NOMO-1 treated with DMSO at 0.1 percent for 48 hours (cell line): ENCODE data around the gene CHTF8.

ENCODE experiments used
- DNase-seq: peaks from one replicate; lab custom pipeline; 2025; ENCODE audit not compliant: unreplicated experiment; lab: John Stamatoyannopoulos, UW

The CHTF8 gene

DNA sequence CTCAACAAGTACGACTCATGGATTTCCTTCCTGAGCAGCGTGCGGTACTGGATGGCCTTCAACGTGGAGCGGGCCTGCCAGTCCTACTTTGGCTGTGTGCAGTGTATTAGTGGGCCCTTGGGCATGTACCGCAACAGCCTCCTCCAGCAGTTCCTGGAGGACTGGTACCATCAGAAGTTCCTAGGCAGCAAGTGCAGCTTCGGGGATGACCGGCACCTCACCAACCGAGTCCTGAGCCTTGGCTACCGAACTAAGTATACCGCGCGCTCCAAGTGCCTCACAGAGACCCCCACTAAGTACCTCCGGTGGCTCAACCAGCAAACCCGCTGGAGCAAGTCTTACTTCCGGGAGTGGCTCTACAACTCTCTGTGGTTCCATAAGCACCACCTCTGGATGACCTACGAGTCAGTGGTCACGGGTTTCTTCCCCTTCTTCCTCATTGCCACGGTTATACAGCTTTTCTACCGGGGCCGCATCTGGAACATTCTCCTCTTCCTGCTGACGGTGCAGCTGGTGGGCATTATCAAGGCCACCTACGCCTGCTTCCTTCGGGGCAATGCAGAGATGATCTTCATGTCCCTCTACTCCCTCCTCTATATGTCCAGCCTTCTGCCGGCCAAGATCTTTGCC, 17.9 kb downstream of the CHTF8 start:
- no peak for DNase-seq

DNA sequence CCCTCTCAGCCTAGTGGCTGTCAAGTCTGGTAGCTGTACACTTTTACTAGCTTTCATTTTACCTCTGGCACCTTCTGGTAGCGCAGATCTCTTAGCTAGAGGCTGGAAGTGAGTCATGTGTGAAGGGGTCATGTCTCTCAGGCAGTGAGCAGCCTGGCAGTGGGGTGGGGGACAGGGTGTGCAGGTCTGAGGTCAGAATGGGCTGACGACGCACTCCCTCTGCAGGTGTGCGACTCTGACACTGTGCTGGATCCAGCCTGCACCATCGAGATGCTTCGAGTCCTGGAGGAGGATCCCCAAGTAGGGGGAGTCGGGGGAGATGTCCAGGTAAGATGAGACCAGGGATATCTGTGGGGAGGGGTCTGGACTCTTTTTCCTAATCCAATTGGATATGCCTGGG, 19.2 kb downstream of the CHTF8 start:
- no peak for DNase-seq

DNA sequence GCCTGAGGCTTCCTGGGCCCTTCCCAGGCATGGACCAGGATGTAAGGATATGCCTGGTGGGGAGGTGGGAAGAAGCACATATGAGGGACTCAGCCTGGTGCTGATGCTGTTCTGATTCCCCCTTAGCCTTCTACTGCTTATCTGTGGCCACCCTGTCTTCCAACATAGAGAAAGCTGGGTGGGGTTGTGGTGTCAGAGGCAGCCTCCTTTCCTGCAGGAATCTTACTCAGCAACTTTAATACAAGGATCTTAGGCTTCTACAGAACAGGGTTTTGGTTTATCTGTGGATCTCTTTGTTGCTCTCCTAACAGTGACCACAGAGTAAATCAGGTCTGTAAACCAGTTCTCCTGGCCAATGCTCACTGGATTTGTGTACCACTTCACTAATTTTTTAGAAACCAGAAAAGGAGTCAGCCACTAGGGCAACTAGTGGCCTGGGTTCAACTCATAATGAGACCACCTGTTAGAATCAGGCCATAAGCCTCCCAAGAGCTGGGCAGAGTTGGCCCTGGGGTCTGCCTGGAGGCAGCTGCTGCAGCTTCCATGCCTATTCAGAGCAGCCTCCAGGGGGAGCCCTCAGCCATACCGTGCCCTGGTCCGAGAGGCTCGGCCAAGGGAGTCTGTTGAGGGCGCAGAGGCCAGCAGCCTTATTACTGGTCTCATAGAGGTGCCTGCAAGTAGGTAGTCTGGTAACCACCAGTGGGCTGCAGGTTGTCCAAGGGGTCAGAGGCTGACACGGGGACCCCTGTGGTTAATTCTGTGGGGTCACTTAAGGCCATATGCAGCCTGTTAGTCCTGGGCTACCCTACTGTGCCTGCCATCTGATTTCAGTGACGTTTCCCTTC, 19.9 kb downstream of the CHTF8 start:
- DNase-seq, result no peak

DNA sequence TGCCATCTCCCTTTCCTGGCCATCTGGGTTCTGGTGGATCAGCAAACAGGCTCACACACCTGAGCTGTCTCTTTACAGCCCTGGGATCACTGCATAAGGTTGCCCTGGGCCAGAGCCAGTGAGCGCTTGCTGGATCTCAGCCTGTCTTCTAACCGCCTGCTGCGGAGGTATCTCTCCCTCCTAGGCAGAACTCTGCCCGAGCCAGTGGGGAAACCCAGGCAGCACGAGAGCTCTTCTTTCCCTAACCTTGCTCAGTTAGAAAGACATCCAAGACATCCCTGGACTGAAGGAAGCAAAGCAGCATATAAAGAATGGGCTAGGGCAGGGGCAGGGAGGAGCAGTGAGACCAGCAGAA, 20.5 kb downstream of the CHTF8 start:
- DNase-seq, result no peak

DNA sequence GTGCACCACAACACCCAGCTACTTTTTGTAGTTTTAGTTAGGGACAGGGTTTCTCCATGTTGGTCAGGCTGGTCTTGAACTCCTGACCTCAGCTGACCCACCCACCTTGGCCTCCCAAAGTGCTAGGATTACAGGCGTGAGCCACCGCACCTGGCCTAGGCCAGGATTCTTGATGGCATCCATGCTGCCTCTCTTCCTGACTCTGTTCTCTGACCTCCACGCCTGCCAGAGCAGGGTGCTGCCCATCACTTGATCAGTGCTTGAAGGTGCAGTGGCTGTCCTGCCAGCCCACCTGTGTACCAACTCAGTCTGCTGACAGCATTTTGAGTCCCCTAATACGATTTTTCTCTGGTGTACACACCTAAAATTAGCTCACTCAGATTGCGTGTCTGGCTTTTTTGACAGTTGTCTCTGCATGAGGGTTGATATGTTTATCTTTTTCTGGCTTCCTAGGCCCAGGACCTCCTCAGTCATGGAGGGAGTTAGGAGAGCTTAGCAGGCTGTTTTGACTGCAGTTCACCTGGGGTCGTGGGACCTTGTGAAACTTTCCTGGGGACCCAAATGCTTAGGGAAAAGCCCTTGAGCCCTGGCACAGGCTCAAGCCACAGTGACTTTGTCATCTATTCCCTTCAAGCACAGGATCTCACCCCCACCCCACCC, 21.0 kb downstream of the CHTF8 start:
- no peak for DNase-seq

DNA sequence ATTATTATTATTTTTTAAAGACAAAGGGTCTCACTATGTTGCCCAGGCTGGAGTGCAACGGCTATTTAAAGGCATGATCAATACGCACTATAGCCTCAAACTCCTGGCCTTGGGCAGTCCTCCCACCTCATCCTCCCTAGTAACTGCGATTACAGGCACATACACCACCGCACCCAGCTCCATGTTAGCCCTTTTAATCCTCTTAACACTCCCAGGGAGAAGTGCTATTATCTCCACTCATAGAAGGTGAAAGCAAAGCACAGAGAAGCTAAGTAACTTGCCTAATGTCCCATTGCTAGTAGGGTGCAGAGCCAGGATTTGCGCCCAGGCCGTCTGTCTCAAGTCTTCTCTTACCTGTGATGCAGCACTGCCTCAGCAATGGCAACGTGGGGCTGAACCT, 22.0 kb downstream of the CHTF8 start:
- DNase-seq, result no peak

DNA sequence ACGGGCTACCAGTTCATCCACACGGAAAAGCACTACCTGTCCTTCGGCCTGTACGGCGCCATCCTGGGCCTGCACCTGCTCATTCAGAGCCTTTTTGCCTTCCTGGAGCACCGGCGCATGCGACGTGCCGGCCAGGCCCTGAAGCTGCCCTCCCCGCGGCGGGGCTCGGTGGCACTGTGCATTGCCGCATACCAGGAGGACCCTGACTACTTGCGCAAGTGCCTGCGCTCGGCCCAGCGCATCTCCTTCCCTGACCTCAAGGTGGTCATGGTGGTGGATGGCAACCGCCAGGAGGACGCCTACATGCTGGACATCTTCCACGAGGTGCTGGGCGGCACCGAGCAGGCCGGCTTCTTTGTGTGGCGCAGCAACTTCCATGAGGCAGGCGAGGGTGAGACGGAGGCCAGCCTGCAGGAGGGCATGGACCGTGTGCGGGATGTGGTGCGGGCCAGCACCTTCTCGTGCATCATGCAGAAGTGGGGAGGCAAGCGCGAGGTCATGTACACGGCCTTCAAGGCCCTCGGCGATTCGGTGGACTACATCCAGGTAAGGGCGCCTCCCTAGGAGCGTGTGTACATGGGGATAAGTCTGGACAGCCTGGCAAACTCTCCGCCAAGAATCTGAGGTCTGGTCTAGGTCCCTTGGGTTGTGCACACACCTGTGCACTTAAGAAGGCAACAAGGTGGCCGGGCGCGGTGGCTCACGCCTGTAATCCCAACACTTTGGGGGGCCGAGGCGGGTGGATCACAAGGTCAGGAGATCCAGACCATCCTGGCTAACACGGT, 22.7 kb downstream of the CHTF8 start:
- DNase-seq, result no peak

DNA sequence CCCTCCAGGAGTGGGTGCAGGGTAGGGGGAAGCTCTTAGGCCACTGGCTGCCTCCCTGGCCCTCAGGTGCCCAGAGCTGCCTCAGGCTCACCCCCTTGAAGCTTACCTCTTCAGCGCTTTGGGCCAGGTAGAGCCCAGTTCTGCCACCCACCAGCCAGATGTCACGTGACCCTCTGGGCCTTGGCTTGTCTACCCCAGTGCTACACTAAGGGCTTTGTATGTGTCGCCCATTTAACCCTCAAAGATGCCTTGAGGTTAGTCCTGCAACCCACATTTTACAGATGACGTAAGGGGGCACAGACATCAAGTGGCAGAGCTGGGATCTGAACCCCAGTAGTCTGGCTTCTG, 23.5 kb downstream of the CHTF8 start:
- no peak for DNase-seq

DNA sequence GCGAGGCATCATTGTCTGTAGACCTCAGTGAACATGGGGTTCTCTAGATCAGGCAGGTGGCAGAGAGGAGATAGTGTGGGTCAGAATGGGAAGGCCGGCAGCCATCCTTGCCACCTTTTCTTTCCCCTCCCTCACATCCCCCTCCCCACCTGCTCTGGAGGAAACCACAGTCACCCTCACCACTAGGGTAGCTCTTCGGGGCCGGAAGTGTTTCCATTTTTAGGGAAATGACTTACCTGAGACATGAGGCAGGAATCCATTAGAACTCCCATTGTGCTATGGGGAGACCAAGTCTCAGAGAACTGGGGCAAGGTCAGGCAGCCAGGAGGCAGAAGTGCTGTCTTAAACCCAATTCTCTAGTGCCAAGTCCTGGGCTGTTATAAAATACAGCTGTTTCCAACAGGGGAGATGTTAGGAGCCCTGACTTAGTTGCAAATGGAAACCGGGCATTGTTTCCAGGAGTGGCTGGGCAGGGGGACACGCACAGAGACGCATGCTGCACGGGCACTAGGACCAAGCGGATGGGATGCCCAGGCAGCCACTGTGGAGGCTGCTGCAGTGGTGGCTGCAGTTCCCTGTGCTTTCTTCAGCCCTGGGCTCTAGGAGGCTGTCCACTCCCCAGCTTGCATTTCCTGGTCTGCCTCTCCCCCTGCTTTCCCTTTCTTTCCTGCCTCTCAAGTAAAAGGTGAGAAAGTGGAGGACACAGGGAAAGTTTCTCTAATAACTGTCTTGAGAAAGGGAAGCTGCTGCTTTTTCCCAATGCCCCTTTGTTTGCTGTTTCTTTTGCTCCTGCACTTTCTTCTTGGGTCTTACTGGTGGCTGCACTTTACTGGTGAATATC, 24.1 kb downstream of the CHTF8 start:
- DNase-seq, result no peak

DNA sequence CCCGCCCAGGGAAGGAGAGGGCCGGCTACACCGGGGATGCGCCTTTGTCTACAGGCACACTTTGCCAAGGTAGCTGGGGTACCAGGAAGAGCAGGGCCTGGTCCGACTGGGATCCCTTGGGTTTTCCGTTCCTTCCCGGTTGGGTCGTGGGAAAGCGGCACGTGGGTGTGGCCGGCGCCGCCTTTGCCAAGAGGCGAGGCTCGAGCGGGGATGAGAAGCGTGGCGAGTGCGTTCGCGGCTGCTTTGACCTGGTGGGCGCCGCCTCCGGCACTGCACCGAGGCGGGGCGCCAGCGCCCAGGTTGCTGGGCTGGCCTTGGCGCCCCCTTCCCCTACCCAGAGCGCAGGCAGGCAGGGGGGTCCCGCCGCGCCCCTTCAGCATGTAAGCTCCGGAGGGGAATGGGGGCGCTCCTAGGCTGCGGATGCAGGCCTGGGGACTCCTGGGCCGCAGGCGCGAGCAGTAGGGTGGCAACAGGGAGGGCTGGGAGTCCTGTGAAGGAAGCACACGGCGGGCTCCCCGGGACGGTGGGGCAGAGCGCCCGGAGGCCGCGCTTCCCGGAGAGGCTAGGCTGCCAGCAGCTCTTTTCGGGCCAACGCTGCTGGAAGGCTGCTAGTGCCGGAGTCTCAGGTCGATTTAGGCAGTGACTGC, 24.9 kb downstream of the CHTF8 start:
- no peak for DNase-seq

DNA sequence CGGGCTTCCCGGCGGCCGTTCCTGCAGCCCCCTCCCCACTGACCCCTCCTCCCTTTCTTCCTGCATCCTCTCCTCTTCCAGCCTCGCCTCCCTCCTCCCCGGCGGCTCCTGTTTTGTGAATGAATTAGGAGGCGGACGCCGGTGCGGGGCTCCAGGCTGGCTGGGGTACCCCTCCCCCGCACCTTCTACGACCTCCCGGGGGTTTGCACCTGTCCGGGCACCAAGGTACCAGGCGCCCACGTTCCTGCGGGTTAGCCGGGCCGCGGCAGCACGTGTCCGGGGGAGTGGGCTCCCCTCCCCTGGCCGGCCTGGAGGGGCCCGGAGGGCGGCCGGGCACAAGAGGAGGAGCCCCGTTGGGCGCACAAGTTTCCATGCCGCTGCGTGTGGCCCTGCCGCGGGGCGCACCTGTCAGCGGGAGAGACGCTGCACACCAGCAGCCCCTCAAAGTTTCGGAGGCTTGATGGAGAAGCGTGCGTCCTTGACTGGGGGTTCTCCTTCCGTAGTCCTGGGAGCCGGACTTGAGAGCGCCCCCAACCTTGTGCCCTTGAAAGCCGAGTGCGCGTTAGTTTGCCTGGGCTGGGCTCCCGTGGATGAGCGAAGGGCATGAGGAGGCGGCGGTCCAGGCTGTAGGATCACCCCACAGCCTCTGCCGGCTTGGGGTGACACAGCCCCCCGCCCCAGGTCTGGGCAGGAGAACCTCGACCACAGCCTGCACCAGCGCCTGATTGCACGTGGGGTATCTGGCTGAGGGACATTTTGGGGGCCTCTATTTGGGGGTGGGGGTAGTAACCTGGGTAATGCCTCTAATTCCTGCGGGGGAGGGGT, 25.7 kb downstream of the CHTF8 start:
- no peak for DNase-seq

DNA sequence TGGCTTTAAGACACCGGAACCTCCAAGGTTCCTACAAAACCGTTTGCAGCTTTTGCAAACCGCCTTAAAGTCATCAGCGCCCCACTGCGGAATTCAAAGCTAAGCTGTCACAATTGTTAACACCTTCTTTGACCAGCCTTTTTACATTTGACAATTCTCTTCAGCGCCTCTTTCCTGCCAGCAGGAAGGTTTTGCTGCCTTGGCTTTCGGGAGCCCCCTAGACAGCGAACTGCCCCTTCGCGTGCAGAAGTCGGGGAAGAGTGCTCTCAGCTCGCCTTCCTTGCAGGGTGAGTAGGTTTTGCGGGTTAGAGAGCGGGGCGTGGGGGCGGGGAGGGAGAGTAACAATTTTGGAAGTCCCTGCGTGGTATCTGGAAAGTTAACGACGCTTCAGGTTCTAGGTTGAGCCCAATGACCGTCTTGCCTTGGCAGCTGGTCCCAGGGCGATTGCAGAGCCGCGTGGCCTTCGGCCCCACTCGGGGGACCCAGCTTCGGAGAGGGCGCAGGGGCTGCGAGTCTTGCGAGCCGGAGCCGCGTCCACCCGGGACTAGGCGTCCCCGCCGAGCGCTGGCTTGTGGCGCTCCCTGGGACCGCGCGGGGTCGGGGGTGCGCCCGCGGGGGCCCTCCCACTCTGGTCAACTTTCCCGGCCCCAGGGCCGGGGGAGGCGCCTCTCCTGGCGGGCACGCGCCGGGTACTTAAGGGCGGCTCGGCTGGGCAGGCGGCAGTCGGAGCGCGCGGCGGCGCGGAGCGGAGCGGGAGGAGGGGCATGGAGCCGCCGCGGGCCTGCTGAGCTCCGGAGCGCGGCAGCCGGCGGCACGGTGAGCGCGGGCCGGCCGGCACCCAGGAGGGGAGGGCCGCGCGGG, 26.7 kb downstream of the CHTF8 start, which contains the start of gene HAS3:
Gene HAS3, plus strand, starts transcription at position 153 of the 861 bp plus-strand sequence. CDS start 3,743 bp downstream, outside the sequence.
- peak; percentile 73 for DNase-seq

DNA sequence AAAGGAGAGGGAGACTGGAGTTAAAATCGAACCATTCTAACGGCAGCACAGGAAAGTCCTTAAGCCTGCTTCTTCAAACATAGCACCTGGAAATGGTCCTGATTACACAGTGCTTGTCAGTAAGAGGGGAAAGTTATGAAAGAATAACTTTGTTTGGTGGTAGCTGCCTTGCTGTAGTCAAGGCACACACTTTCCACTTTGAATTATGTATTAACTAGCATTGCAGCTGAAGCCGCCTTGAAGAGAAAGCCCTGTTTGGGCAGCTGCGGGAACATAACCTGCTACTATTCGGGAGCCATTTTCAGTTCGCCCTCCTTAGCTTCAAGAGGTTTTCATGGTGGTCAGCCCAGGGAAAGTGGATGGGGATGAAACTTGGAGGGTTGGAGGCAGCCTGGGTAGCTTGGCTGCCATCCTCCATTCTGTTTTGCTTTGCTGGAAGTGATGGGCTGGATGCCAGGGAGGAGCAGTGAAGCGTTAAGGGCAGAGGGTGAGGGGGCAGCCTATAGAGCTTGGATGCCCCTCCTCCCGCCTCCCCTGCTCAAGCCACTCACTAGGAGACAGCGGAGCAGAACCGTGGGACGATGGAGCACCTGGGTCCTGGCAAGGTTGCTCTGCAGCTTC, 32.2 kb downstream of the CHTF8 start:
- DNase-seq, result no peak

DNA sequence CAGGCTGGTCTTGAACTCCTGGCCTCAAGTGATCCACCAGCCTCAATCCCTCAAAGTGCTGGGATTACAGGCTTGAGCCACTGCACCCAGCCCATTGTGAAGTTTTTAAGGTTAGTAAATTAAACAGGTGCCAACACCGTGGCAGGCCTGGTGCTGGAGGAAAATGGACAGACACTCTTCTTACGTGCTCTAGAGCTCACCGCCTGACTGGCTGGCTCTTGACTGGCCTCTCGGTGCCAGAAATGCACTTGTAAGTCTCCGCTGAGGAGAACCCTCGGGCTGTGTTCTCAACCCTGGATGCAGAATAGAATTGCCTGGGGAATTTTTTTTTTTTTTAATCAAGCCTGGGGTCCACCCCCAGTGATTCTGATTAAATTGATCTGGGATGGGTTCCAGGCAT, 37.2 kb downstream of the CHTF8 start:
- no peak for DNase-seq

DNA sequence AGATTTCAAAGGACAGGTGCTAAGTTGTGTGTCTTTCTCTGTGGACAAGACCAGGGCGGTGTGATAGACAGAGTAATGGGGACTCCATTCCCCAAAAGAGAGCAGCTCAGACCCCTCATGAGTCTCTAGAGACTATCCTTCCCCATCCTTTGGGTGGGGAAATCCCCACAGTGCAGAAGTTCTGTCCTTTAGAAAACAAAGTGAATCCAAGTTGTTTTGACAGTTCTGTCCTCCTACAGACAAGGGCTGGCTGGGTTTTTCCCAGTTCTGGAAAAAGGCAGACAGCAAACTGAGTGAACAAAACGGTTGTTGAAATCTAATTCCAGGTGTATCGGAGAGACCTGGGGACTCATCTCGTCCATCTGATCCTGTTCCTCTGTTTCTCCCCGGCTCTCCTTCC, 37.9 kb downstream of the CHTF8 start:
- no peak for DNase-seq

DNA sequence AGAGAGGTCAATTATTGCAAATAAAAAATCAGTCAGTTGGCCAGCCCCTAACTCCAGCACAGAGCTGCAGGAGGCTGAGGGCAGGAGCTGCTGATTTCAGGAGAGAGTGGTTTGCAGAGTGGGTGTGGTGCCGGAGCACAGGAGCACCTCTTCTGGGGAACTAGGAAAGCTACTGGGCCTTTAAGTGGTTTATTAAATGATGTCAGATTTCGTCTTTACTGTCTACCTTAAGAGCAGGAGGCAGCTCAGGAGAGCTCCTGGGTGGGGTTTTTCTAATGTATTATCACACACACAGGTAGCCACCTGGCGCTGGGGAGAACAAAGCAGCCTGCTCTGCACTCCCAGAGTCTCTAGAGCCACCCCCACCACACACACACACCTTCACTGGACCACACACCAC, 38.4 kb downstream of the CHTF8 start:
- DNase-seq, result no peak

DNA sequence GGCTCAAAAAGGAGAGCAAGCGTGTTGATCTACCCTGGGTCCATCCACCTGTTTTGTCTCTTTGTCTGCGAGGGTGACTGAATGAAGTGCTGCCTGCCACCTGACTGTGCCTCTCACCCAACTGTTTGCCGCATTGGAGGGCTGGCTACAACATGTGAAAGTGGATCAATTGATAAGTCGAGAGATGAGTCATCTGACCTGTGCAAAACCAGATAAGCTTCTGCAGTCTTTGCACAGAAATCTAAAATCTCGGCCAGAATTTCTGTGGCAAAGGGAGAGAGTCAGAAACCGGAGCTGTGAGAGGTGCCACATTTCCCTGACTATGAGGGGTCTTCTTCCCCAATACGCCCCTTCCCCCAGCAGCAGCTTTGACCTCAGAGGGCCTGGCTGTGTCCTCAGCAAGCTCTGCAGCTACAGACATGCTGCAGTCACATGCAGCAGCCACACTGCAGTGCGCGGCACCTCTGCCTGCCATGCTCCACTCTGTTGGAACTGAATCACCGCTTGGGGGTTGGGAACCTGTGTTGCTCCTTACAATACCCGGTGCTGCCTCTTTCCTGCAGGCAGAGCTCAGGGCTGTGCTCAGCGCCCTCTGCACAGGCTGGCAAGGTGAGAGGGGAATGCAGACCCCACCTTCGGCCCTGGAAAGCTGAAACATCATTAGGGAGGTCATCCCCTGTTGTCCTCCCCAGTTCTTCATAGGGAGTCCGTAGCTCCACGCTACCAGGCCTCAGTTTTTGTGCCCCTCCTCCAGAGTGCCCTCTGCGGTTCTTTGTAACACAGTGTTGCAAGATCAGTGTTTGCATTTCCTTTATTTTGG, 43.1 kb downstream of the CHTF8 start:
- peak; percentile 15 for DNase-seq
